ENCODE measurements around the gene NAGS. TPM values are rescaled to one million over a fixed set of nuclear protein-coding genes. Genes with fewer than 3 reads are reported as not detected.

Gene NAGS
- polyA plus RNA-seq, 1 donor (not counting 4 experiments of a cell fraction or from before 2014, with no cell fraction given), result 1.8 TPM

GRCh38 chr17:44024271-44024663 is 19.8 kb downstream of the NAGS start:
- DNase-seq (ENCODE audit: low read depth, low spot score) (no peak), FAIRE-seq (no peak)
- H3K4me2 ChIP-seq (ENCODE audit: control insufficient read depth, extremely low read depth, insufficient read depth, low read depth, low read length), result no peak overlapping the region
- H3K27me3 ChIP-seq (ENCODE audit: control insufficient read depth, extremely low read depth, insufficient read depth, low read length), result no peaks in the 10 kb centered on the region
- TF ChIP-seq CTCF (optimal IDR thresholded peaks at IDR 0.05 in 1 of 3, IDR thresholded peaks at IDR 0.05 in 1 of 3, conservative IDR thresholded peaks at IDR 0.05 in 1 of 3; ENCODE audit: extremely low read depth in 1 of 3, insufficient read depth in 2 of 3, low read length in 3 of 3) (no peak), EZH2 (IDR thresholded peaks at IDR 0.05; ENCODE audit: low read length) (no peak)
- H3K27ac ChIP-seq (ENCODE audit: control insufficient read depth, insufficient read depth, low read length), result no peak overlapping the region
- H3K4me3 ChIP-seq (ENCODE audit: control insufficient read depth in 2 of 3, extremely low read depth in 1 of 3, insufficient read depth in 2 of 3, low read depth in 1 of 3, low read length in 3 of 3), result no peak overlapping the region
- dilution Hi-C loops (cut with MboI; ENCODE audit: extremely low pct_ligation_motif_present, low sequenced_read_pairs), result no loop called here
- H3K9ac ChIP-seq (ENCODE audit: control insufficient read depth, extremely low read depth, insufficient read depth, low read length), result no peak overlapping the region
- no peaks in the 10 kb centered on the region for H3K9me1 ChIP-seq (ENCODE audit: control insufficient read depth, extremely low read depth, insufficient read depth, low read length)
- H3K36me3 ChIP-seq (ENCODE audit: control insufficient read depth in 2 of 2, extremely low read depth in 1 of 2, insufficient read depth in 2 of 2, low read length in 2 of 2), result peaks cover 13 to 18% of the 10 kb centered on the region in 2 experiments
- no peaks in the 10 kb centered on the region for H4K20me1 ChIP-seq (ENCODE audit: control insufficient read depth, extremely low read depth, insufficient read depth, low read length)
- no peaks in the 10 kb centered on the region for H3K4me1 ChIP-seq (ENCODE audit: control insufficient read depth, extremely low read depth, insufficient read depth, low read length)
- no peak overlapping the region for H2AFZ ChIP-seq (ENCODE audit: control insufficient read depth, low read length)
- no peaks in the 10 kb centered on the region for H3K79me2 ChIP-seq (ENCODE audit: control insufficient read depth, insufficient read depth, low read length)
- H3K9me3 ChIP-seq (ENCODE audit: control insufficient read depth, low read depth, low read length), result no peaks in the 10 kb centered on the region

GRCh38 chr17:44024853-44025252 is 20.4 kb downstream of the NAGS start:
- TF ChIP-seq CTCF (optimal IDR thresholded peaks at IDR 0.05 in 1 of 3, IDR thresholded peaks at IDR 0.05 in 1 of 3, conservative IDR thresholded peaks at IDR 0.05 in 1 of 3; ENCODE audit: extremely low read depth in 1 of 3, insufficient read depth in 2 of 3, low read length in 3 of 3) (no peak), EZH2 (IDR thresholded peaks at IDR 0.05; ENCODE audit: low read length) (no peak)
- H3K36me3 ChIP-seq (ENCODE audit: control insufficient read depth in 2 of 2, extremely low read depth in 1 of 2, insufficient read depth in 2 of 2, low read length in 2 of 2), result peaks cover 15 to 18% of the 10 kb centered on the region in 2 experiments
- H3K9me1 ChIP-seq (ENCODE audit: control insufficient read depth, extremely low read depth, insufficient read depth, low read length), result no peaks in the 10 kb centered on the region
- DNase-seq (ENCODE audit: low read depth, low spot score), result no peak
- no peaks in the 10 kb centered on the region for H3K27me3 ChIP-seq (ENCODE audit: control insufficient read depth, extremely low read depth, insufficient read depth, low read length)
- no peak overlapping the region for H3K27ac ChIP-seq (ENCODE audit: control insufficient read depth, insufficient read depth, low read length)
- H3K4me3 ChIP-seq (ENCODE audit: control insufficient read depth in 2 of 3, extremely low read depth in 1 of 3, insufficient read depth in 2 of 3, low read depth in 1 of 3, low read length in 3 of 3), result no peak overlapping the region
- no peaks in the 10 kb centered on the region for H3K4me1 ChIP-seq (ENCODE audit: control insufficient read depth, extremely low read depth, insufficient read depth, low read length)
- no peak overlapping the region for H2AFZ ChIP-seq (ENCODE audit: control insufficient read depth, low read length)
- no peak overlapping the region for H3K9ac ChIP-seq (ENCODE audit: control insufficient read depth, extremely low read depth, insufficient read depth, low read length)
- no peak overlapping the region for H3K4me2 ChIP-seq (ENCODE audit: control insufficient read depth, extremely low read depth, insufficient read depth, low read depth, low read length)
- H4K20me1 ChIP-seq (ENCODE audit: control insufficient read depth, extremely low read depth, insufficient read depth, low read length), result no peaks in the 10 kb centered on the region
- no peak for FAIRE-seq
- no peaks in the 10 kb centered on the region for H3K9me3 ChIP-seq (ENCODE audit: control insufficient read depth, low read depth, low read length)
- H3K79me2 ChIP-seq (ENCODE audit: control insufficient read depth, insufficient read depth, low read length), result no peaks in the 10 kb centered on the region
- dilution Hi-C loops (cut with MboI; ENCODE audit: extremely low pct_ligation_motif_present, low sequenced_read_pairs), result no loop called here
